Activated T-cell treated with anti-CD3 and anti-CD28 coated beads for 48 hours (primary cell): ENCODE data around the gene YPEL5.
"Not testable (repeated sequence)": the region's sequence is repeated elsewhere in the genome, so short reads cannot be mapped to it uniquely, and the experiment has no call there.

Experiments
- DNase-seq: peaks from one replicate; pipeline ENCODE4 v3.0.0-alpha.2; 2020; ENCODE audit warnings: low read depth

YPEL5 gene

DNA sequence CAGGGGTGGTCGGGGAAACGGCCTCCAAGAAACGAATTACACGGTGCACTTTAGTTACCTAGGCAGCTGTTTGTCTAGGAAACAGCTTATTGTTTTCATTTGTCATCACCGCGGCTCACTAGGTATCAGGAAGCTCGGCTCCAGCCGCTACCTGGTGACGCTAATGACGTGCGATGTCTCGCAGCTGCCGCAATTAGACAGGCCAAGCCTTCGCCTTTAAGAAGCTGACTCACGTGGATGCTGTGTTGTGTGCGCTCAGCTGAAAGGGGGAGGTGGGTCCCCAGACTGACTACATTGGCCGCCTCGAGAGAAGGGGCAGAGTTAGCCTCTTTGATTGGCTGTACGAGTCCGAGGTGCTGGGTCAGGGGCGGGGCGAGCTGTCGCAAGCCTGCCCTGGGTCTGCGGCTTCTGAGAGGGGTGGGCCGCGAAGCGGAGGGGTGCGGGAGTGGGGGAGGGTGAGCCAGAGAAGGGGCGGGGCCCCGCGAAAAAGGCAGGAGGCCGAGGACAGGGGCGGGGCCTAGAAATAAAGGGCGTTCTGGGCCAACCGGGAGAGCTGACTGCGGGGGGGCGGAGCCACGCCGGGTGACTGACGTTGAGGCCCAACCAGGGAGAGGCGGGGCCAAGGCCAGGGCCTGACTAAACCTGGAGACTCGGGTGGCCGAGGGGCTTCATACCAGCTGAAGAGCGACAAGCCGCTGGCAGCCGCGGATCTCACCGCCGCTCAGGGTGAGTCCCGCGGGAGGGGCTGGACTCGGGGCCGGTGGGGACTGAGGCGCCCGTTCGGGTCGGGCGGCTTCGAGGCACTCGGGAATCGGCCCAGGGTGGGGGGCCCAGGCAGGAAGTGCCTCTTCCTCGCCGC is at the start of gene YPEL5:
TSS of gene YPEL5 (plus strand) at position 671 of the 859 bp plus-strand sequence. CDS start 9,645 bp downstream, outside the sequence.
- DNase-seq, result peak; percentile 98

- DNase-seq, result no peak
Observed at GRCh38 chr2:30098266-30099005, 48.4 kb upstream of the YPEL5 start.

- not testable (repeated sequence) for DNase-seq
Observed at GRCh38 chr2:30099366-30099765, 47.4 kb upstream of the YPEL5 start.

- not testable (repeated sequence) for DNase-seq
Observed at GRCh38 chr2:30100691-30101090, 46.1 kb upstream of the YPEL5 start.

DNA sequence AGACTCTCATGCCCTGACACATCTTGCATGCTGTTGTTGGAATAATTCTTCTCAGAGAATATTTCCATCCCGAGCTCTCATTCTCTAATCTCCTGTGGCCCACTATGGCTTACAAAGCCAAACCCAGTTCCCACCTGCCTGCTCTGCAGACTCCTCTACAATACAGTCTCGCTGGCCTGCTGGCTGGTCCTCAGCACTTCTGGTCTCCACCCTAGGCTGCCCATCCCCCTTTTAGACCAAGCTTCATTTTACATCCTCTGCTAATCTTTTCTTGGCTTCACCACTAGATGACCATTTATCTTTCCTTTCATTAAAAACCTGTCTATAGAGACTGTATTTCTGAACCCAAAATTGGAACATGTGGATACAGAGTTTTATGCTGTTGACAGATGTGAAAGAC is 42.5 kb upstream of the YPEL5 start:
- DNase-seq, result no peak

DNA sequence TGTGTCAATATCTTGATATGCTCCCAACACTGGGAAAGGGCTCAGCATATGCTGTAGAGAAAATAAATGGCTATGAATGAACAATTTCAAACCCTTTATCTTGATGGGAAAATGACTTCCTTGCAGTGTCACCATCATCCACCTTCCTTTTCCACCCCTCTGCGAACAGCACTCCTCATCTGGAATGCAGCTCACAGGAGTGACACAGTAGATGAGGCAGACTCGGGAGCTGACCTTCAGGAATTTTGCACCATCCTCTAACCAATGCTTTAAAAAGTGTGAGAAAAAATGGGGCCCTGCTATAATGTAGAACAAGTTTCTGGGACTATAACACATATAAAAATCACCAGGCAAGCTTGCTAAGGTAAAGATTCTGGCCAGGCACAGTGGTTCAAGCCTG is 41.3 kb upstream of the YPEL5 start:
- DNase-seq, result no peak

- no peak for DNase-seq
Observed at GRCh38 chr2:30106543-30106942, 40.3 kb upstream of the YPEL5 start.

DNA sequence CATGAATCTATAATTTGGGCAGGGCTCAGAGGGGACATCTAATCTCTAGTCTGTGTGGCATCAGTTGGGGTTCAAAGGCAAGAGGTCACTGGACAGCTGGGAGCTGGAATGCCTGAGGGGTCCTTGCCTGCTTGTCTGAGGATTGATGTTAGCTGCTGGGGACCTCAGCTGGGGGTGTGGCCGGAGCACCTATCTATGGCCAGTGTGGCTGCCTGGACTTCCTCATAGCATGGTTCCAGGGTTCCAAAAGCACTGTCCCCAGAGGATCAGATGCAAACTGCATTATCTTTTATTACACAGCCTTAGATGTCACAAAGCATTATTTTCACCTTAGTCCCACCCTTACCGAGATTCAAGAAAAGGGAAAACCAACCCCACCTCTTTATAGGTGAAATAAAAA is 38.6 kb upstream of the YPEL5 start:
- no peak for DNase-seq

DNA sequence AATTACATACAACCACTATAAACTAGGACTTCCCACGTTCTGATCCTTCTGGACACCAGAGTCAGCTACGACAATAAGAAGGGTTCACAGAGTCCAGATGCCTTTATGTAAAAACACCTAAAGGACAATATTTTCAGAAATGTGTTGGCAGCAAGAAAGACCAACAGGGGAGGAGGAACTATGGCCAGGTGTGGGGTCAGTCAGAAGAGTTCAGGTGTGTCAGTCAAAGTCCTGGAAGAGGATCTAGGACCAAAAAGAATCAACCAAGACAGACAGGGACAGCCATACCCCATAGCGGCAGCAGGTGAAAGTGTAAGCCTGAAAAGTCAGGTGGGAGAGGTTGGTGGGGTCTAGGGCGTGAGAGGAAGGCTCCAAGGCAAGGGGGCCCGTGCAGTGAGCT is 38.0 kb upstream of the YPEL5 start:
- DNase-seq, result no peak

DNA sequence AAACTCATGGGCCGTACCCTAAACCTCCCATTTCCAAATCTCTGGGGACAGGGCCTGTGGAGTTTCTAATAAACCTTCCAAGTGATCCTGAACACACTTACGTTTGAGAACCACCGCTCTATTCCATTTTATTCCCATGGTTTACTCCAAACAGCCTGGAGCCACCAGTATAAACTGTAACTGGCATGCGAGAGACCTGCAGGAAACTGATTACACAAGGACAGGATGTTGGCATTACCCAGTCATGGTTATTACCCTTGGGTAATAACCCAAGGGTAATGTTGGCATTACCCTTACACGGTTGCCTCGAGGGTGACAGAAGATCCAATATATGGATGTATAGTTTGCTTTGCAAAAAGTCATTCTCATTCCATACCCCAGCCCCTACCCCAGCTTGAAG is 37.0 kb upstream of the YPEL5 start:
- DNase-seq, result no peak

DNA sequence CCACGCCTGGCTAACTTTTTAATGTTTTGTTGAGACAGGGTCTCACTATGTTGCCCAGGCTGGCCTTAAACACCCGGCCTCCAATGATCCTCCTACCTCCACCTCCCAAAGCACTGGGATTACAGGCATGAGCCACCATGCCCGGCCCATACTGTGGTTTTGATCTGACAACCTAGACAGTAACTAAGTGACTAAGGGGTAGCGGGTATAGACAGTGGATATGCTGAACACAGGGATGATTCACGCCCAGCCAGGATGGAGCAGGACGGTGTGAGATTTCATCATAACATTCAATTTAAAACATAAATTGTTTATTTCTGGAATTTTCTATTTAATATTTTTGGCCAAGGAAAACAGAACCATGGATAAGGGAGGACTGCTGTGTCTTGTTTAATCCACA is 36.0 kb upstream of the YPEL5 start:
- no peak for DNase-seq

- DNase-seq, result not testable (repeated sequence)
Observed at GRCh38 chr2:30111186-30111585, 35.6 kb upstream of the YPEL5 start.

GRCh38 chr2:30112561-30112960 is 34.2 kb upstream of the YPEL5 start:
- no peak for DNase-seq

DNA sequence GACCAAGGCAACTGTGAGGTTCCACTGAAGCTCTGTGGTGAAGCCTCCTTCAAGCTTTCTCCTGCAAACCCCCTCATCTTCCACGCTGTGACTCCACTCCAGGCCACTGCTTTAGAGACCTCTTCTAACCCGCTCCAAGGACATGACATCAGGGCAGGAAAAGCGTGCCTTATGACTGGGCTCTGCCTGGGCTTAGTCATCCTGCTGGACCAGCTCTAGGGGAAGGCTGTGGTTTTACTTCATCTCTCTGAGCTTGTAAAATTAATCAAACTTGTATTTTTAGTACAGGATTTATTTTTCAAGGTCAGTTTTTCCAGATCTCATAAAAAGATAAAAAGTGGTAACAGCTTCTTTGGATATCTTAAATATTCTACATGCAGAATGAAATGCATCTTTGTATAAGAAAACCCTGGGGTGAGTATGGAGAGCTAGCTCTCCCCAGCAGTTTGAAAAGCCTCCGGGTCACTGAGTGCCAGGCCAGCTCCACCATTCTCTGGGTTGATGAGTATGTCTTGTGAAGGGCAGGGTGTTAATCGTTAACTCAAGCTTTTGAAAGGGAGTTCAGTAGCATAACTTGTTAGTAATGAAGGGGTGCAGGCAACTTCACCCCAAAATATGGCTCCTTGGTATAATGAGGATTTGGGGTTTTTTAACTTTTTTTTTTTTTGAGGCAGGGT is 33.1 kb upstream of the YPEL5 start:
- DNase-seq, result no peak

DNA sequence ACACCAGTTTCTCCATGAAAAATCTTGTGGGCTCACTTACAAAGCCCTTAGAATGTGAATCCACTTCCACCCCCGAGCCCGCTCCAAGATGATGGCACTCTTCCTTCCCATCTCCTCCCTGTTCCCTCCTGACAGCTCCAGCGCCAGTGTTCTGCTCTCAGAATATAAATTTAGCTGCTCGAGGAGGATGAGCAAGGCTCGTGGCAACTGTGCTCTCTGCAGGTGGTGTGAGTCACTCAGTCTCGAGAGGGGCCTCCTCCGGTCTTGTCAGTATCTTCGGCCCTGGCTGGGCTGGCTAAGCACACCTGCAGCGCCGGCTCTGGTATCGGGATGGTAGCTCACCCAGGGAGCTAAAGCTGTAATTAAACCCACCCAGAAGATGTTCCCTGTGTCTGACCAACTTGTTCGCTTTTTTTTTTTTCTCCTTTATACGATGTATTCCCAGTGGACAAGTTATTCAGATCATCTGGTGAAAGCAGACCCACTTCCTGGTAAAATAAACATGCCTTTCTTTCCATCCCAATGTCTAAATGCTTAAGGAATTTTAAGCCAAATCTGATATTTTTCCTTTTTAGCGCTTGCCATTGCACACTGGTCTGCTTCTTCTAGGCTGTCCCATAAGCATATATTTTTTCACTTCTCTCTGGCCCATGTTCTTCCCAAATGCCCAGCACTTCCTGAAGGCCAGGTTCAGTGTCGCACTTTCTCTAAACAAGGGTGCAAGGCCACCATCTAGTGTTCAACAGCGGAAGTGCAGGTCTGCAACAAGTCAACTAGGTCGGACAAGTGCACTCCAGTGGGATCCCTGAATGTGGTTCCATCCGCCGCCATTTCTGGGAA is 31.4 kb upstream of the YPEL5 start:
- peak; percentile 52 for DNase-seq

DNA sequence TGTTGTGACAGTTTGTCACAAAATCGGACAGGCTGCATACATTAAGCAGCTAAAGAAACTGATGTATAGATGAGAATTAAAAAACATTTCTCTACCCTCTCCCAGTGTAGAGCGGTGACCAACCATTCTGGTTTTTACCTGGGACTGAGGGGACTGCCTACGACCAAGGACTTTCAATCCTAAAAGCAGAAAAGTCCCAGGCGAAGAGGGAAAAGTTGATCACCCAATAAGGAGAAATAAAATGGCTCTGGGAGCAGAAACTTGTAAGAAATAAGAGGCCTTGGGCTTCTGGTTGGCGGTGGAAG is 30.9 kb upstream of the YPEL5 start:
- DNase-seq, result no peak

- DNase-seq, result no peak
Observed at GRCh38 chr2:30122362-30122761, 24.4 kb upstream of the YPEL5 start.

DNA sequence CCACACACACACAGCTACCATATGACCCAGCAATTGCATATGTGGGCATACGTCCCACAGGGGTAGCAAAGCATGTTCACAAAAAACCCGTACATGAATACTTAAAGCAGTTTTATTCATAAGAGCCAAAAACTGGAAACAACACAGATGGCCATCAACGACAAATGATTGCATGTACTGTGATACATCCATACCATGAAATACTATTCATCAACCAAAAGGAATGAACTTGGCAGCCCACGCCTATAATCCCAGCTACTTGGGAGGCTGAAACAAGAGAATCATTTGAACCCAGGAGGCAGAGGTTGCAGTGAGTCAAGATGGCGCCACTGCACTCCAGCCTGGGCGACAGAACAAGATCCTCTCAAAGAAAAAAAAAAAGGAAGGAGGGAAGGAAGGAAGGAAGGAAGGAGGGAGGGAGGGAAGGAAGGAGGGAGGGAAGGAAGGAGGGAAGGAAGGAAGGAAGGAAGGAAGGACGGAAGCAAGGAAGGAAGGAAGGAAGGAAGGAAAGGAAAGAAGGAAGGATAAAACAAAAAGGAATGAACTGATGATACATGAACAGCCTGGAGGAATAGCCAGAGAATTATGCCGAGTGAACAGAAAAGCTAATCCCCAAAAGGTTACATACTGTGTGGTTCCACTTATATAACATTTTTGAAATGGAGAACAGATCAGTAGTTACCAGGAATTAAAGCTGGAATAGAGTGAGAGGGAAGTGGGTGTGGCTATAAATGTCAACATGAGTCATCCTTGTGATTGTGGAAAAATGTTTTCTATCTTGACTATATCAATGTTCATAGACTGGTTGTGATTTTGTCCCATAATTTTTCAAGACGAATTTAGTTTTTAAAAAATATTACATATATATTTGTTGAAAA is 19.6 kb upstream of the YPEL5 start:
- no peak for DNase-seq

- DNase-seq, result no peak
Observed at GRCh38 chr2:30134582-30134981, 12.2 kb upstream of the YPEL5 start.

DNA sequence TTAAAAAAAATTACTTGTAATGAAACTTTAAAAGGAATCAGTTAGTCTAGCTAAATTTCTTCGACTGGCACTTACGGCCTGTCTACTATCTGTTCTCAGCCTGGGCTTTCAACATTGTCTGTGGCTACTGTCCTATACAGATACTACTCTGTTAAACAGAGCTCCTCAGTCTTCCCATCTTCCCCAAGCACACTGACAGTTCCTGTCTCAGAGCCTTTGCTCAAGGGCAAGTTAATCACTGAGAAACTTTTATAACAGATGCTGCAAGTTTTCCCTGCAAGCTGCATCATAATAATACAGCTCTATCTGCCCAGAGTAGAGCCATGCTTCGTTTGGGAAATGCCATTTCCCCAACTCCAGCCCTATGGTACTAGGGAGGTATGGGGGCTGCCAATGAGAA is 11.3 kb upstream of the YPEL5 start:
- DNase-seq, result no peak
